GM12878 (cell line): ENCODE results near the gene DHDDS. TPM values are rescaled to one million over a fixed set of nuclear protein-coding genes. Genes with fewer than 3 reads are reported as not detected.

ENCODE experiments used
- ATAC-seq: fragments of 200-7000 bp; cut with Tn5 transposase; 3 replicates; pipeline ENCODE4 v1.9.1; 2020; ENCODE audit warnings: mild to moderate bottlenecking, moderate library complexity
- BruUV-seq: library from RNA; stranded (reverse); fragments of 400-500 nt; replicated peaks from 2 replicates; lab custom pipeline; 2021; lab: Mats Ljungman, UMichigan
- CTCF ChIA-PET: fragments of 300-600 bp; sonication (Branson Sonifier 250); formaldehyde crosslinking; extraction: SDS; loops from one replicate; lab custom pipeline; 2021; ENCODE audit warnings: inconsistent platforms; lab: Yijun Ruan, JAX
- POLR2A ChIA-PET: fragments of 350-600 bp; formaldehyde crosslinking; extraction: SDS; loops from one replicate; lab custom pipeline; 2021; ENCODE audit warnings: inconsistent platforms; lab: Charles Lee
- RAD21 ChIA-PET: fragments of 300-600 bp; sonication (Branson Sonifier 250); formaldehyde crosslinking; loops from one replicate; lab custom pipeline; 2023; ENCODE audit warnings: antibody characterized with exemption; ENCODE audit not compliant: unreplicated experiment; lab: Charles Lee
- SMC1A ChIA-PET: fragments of 300-600 bp; sonication (Branson Sonifier 250); formaldehyde crosslinking; loops from one replicate; lab custom pipeline; 2023; ENCODE audit not compliant: unreplicated experiment, uncharacterized antibody; lab: Charles Lee
- DNase-seq: peaks from one replicate; pipeline ENCODE4 v3.0.0-alpha.2; 2011; ENCODE audit warnings: low read depth, low spot score
- FAIRE-seq: peaks from 3 replicates; lab custom pipeline; 2011; peaks lifted over from hg19 to GRCh38; lab: Jason Lieb, UNC
- H2AFZ ChIP-seq: 2 replicates; pipeline ENCODE4 v1.6.0; 2011; ENCODE audit warnings: low read depth, low read length, control low read depth; ENCODE audit not compliant: control insufficient read depth
- H3K27ac ChIP-seq: 2 replicates; pipeline ENCODE4 v1.5.1; 2011; ENCODE audit warnings: control low read depth; ENCODE audit not compliant: control insufficient read depth, insufficient read depth
- H3K27me3 ChIP-seq, 2 experiments: replicated peaks in 1 of 2; 2 replicates each; pipeline versions ENCODE4 v1.6.0 to v1.6.1; 2011; ENCODE audit warnings: low read length in 1 of 2; ENCODE audit not compliant: control insufficient read depth in 2 of 2, insufficient read depth in 2 of 2
- H3K36me3 ChIP-seq, 2 experiments: 2 replicates each; pipeline ENCODE4 v1.5.1; 2011; ENCODE audit warnings: low read length in 1 of 2; ENCODE audit not compliant: control insufficient read depth in 2 of 2, insufficient read depth in 2 of 2
- H3K4me1 ChIP-seq: 2 replicates; pipeline ENCODE4 v1.6.1; 2011; ENCODE audit warnings: mild to moderate bottlenecking, low read length, moderate library complexity, mixed read lengths; ENCODE audit not compliant: control insufficient read depth, insufficient read depth
- H3K4me2 ChIP-seq: 2 replicates; pipeline ENCODE4 v1.6.0; 2011; ENCODE audit warnings: control low read depth; ENCODE audit not compliant: control insufficient read depth, insufficient read depth
- H3K4me3 ChIP-seq: fragments of 200-600 bp; sonication (generic); 2 replicates; pipeline ENCODE4 v1.5.1; 2016
- H3K79me2 ChIP-seq: 2 replicates; pipeline ENCODE4 v1.6.0; 2011; ENCODE audit warnings: low read length; ENCODE audit not compliant: control insufficient read depth, insufficient read depth
- H3K9ac ChIP-seq: 2 replicates; pipeline ENCODE4 v1.8.0; 2011; ENCODE audit warnings: low read length, control low read depth, mixed read lengths; ENCODE audit not compliant: control insufficient read depth, insufficient read depth
- H3K9me3 ChIP-seq: replicated peaks from 3 replicates; pipeline ENCODE4 v1.5.1; 2011; ENCODE audit warnings: mild to moderate bottlenecking, low read length; ENCODE audit not compliant: control insufficient read depth, insufficient read depth
- H4K20me1 ChIP-seq: 2 replicates; pipeline ENCODE4 v1.6.0; 2011; ENCODE audit not compliant: control insufficient read depth, insufficient read depth
- BCLAF1 ChIP-seq: fragments of 450-650 bp; IDR thresholded peaks from 2 replicates; pipeline ENCODE4 v1.6.1; 2017; ENCODE audit warnings: antibody characterized with exemption, mild to moderate bottlenecking, moderate library complexity
- JUNB ChIP-seq: IDR thresholded peaks from 2 replicates; pipeline ENCODE4 v1.6.1; 2016; ENCODE audit warnings: antibody characterized with exemption, mild to moderate bottlenecking
- MXI1 ChIP-seq: fragments of 150-350 bp; IDR thresholded peaks from 2 replicates; pipeline ENCODE4 v1.6.1; 2011; ENCODE audit warnings: low read depth, mild to moderate bottlenecking, inconsistent platforms, low read length, improper control_type of control experiment
- NKRF ChIP-seq: fragments of 450-650 bp; conservative IDR thresholded peaks from 2 replicates; pipeline ENCODE4 v1.6.1; 2017; ENCODE audit warnings: mild to moderate bottlenecking, moderate library complexity
- PAX8 ChIP-seq: fragments of 450-650 bp; IDR thresholded peaks from 2 replicates; pipeline ENCODE4 v1.6.1; 2017; ENCODE audit warnings: mild to moderate bottlenecking, moderate library complexity
- RCOR1 ChIP-seq: conservative IDR thresholded peaks from 2 replicates; pipeline ENCODE4 v1.6.1; 2012; ENCODE audit warnings: low read depth, low read length, improper control_type of control experiment
- SMAD5 ChIP-seq: IDR thresholded peaks from 2 replicates; pipeline ENCODE4 v1.6.1; 2016; ENCODE audit warnings: antibody characterized with exemption, low read depth
- TCF12 ChIP-seq: IDR thresholded peaks from 2 replicates; pipeline ENCODE4 v1.6.1; 2011; ENCODE audit warnings: low read depth, mild to moderate bottlenecking, low read length
- TCF3 ChIP-seq: IDR thresholded peaks from 2 replicates; pipeline ENCODE4 v1.6.1; 2012; ENCODE audit warnings: low read depth, mild to moderate bottlenecking, low read length, borderline replicate concordance; ENCODE audit not compliant: insufficient read depth
- ZNF592 ChIP-seq: fragments of 450-650 bp; IDR thresholded peaks from 2 replicates; pipeline ENCODE4 v1.6.1; 2017; ENCODE audit warnings: mild to moderate bottlenecking, moderate library complexity
- WGBS: methylation state at CpG from one replicate; pipeline ENCODE4 v1.1.6; 2016; ENCODE audit warnings: low lambda C conversion rate; ENCODE audit not compliant: insufficient replicate concordance, insufficient coverage; ENCODE audit errors: missing lambda C conversion rate; 5-methylcytosine and 5-hydroxymethylcytosine counted together
- in situ Hi-C: fragments of 300-500 bp; cut with MboI; formaldehyde crosslinking; loops from 9 replicates; pipeline ENCODE4 v1.14.3; 2018; ENCODE audit warnings: mixed read lengths
- intact Hi-C: fragments of 100-400 bp; cut with micrococcal nuclease; formaldehyde crosslinking; loops from one replicate; pipeline ENCODE4 v1.14.2; 2022; ENCODE audit not compliant: unreplicated experiment
- polyA plus RNA-seq, 11 experiments: library from polyadenylated mRNA; depleted of rRNA in 4 of 11; unstranded in 6 of 11; stranded (reverse) in 5 of 11; fragments of >200 nt; fragmentation: Nextera tagmentation in 4 of 11; fragmentation: Illumina TruSeq in 1 of 11; extraction: Ambion mirVana in 4 of 11; extraction: Trizol in 1 of 11; gene quantifications; 1 replicate in 1 of 11; 2 replicates in 10 of 11; pipeline versions ENCODE4 v1.2.1 to v1.2.3, GENCODE V29; 2011 to 2016; ENCODE audit warnings: inconsistent platforms in 2 of 11, missing spikeins in 2 of 11, low read depth in 1 of 11
- total RNA-seq, 4 experiments: library from RNA; depleted of rRNA in 3 of 4; stranded (reverse); fragments of >200 nt in 3 of 4; fragmentation: Illumina TruSeq in 1 of 4; extraction: Trizol in 1 of 4; gene quantifications; 2 replicates each; pipeline versions ENCODE4 v1.2.1 to v1.2.3, GENCODE V29; 2013 to 2021

Gene DHDDS
- total and polyA plus RNA-seq, 10 of the 15 experiments (the other 5 are each of a cell fraction or from before 2014, with no cell fraction given), result 22.7 to 47.5 (median 36.4) TPM

GRCh38 chr1:26440259-26440658 lies 8.1 kb downstream of the DHDDS start (continued):
- no peak for TF ChIP-seq BCLAF1

GRCh38 chr1:26449868-26450267 lies 17.7 kb downstream of the DHDDS start:
- H3K27ac ChIP-seq, result no peak overlapping the region
- in situ Hi-C loops, result no loop called here
- H4K20me1 ChIP-seq, result no peaks in the 10 kb centered on the region
- no peaks in the 10 kb centered on the region for H3K79me2 ChIP-seq
- RAD21 ChIA-PET, result no interaction called here
- H3K4me1 ChIP-seq, result no peaks in the 10 kb centered on the region
- intact Hi-C loops, result no loop called here
- BruUV-seq, result no TSS peak
- peaks cover 3 to 13% of the 10 kb centered on the region in 2 experiments for H3K36me3 ChIP-seq
- no peak overlapping the region for H3K9ac ChIP-seq
- H3K9me3 ChIP-seq, result no peaks in the 10 kb centered on the region
- H3K4me2 ChIP-seq, result no peak overlapping the region
- FAIRE-seq (no peak), ATAC-seq (no peak), DNase-seq (no peak)
- no peak overlapping the region for H3K4me3 ChIP-seq
- whole genome bisulfite sequencing, result 83% methylated on average over 3 of the region's 3 CpGs
- SMC1A ChIA-PET, result interaction anchor here (1.0 kb wide), 1 partner anchor 20 kb away, joined by 3 read pairs; no protein-coding TSS in a partner anchor
- POLR2A ChIA-PET, result no interaction called here
- CTCF ChIA-PET, result interaction anchor here (0.5 to 1.5 kb wide), 2 partner anchors 20 to 30 kb away, joined by 3 to 4 read pairs; no protein-coding TSS in a partner anchor
- H3K27me3 ChIP-seq, result no peaks in the 10 kb centered on the region
- no peak overlapping the region for H2AFZ ChIP-seq
- TF ChIP-seq MXI1, result no peak
- no peak for TF ChIP-seq BCLAF1
- TF ChIP-seq SMAD5, result no peak
- no peak for TF ChIP-seq ZNF592
- no peak for TF ChIP-seq JUNB
- TF ChIP-seq TCF3, result no peak
- no peak for TF ChIP-seq RCOR1
- no peak for TF ChIP-seq TCF12
- TF ChIP-seq PAX8, result no peak
- no peak for TF ChIP-seq NKRF
